A673 (cell line): ENCODE data around the gene ST7L.

Experiments
- CTCF ChIP-seq: fragments of 300-800, 200-600 bp; sonication (generic); conservative IDR thresholded peaks from 2 replicates; pipeline ENCODE4 v1.5.1; 2017; ENCODE audit warnings: low read depth, mild to moderate bottlenecking, antibody characterized with exemption, low read length, moderate library complexity, mixed read lengths
- EZH2 ChIP-seq: fragments of 200-600 bp; sonication (generic); IDR thresholded peaks from 2 replicates; pipeline ENCODE4 v1.6.1; 2017; ENCODE audit warnings: borderline replicate concordance, low read depth, mild to moderate bottlenecking, mixed read lengths, antibody characterized with exemption, low read length; ENCODE audit not compliant: poor library complexity, severe bottlenecking

GRCh38 chr1:112544011-112544688 lies 74.8 kb downstream of the ST7L start:
- no peak for TF ChIP-seq CTCF
- TF ChIP-seq EZH2 = no peak
